Brain microvascular endothelial cell (primary cell): ENCODE data around the gene EFNB3.

ENCODE experiments used
- DNase-seq: peaks from one replicate; pipeline ENCODE4 v3.0.0-alpha.2; 2020
- H3K27ac ChIP-seq: fragments of 250-450 bp; sonication (Bioruptor Pico); 2 replicates; pipeline ENCODE4 v1.5.1; 2020; ENCODE audit warnings: mild to moderate bottlenecking, moderate library complexity
- H3K27me3 ChIP-seq: fragments of 250-450 bp; sonication (Bioruptor Pico); replicated peaks from 2 replicates; pipeline ENCODE4 v1.5.1; 2020; ENCODE audit warnings: mild to moderate bottlenecking
- H3K36me3 ChIP-seq: fragments of 250-450 bp; sonication (Bioruptor Pico); replicated peaks from 2 replicates; pipeline ENCODE4 v1.5.1; 2020; ENCODE audit warnings: mild to moderate bottlenecking
- H3K4me3 ChIP-seq: 2 replicates; pipeline ENCODE4 v1.5.1; 2011; ENCODE audit warnings: low read depth, mild to moderate bottlenecking, control low read depth, low read length, moderate library complexity
- in situ Hi-C: cut with HindIII; loops from 2 replicates; pipeline ENCODE4 v1.10.0; 2017; ENCODE audit warnings: low sequenced_read_pairs, low pct_ligation_motif_present
- TF ChIP-seq, protein P1 (sequence below): IDR thresholded peaks from 2 replicates; pipeline ENCODE4 v1.5.1; 2011; ENCODE audit warnings: low read depth, mild to moderate bottlenecking, moderate library complexity, low read length, control low read depth, inconsistent platforms; ENCODE audit errors: missing control alignments

The EFNB3 gene

DNA sequence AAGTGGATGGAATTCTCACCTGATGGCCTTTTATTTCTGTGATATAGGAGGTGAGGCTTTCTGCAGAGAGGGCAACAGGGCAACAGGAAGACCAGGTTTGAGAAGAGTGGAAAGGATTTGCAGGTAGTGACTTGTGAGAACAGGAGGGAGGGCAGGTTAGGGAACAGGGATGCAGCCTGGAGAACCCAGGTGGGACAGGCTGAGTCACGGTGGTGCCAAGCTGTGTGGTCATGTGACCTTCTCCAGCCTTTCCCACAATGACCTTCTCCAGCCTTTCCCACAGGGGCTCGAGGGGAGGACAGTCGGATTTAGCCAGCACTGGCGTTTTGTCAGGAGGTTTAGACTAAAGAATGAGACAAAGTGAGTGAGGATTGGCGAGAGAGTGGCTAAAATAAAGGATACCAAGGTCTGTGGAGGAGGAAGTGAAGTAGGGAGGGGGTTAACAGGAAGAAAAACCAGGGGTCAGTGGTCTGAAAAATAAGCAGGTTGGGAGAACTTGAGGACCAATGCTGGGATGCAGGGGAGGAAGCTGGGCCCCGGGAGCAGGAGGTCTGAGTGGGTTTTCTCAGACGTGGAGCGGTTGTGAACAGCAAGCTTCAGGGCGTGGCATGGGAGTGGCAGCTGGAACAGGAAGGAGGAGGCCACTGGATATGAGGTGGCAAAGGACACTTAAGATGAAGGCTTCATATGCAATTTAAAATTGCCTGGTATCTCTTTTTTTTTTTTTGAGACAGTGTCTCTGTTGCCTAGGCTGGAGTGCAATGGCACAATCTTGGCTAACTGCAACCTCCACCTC, 50.3 kb downstream of the EFNB3 start:
- Histone ChIP-seq H3K27ac (no peak overlapping the region), H3K36me3 (no peaks in the 10 kb centered on the region), H3K4me3 (no peak overlapping the region), H3K27me3 (no peaks in the 10 kb centered on the region)
- in situ Hi-C loops, result no loop called here
- TF ChIP-seq, protein P1, sequence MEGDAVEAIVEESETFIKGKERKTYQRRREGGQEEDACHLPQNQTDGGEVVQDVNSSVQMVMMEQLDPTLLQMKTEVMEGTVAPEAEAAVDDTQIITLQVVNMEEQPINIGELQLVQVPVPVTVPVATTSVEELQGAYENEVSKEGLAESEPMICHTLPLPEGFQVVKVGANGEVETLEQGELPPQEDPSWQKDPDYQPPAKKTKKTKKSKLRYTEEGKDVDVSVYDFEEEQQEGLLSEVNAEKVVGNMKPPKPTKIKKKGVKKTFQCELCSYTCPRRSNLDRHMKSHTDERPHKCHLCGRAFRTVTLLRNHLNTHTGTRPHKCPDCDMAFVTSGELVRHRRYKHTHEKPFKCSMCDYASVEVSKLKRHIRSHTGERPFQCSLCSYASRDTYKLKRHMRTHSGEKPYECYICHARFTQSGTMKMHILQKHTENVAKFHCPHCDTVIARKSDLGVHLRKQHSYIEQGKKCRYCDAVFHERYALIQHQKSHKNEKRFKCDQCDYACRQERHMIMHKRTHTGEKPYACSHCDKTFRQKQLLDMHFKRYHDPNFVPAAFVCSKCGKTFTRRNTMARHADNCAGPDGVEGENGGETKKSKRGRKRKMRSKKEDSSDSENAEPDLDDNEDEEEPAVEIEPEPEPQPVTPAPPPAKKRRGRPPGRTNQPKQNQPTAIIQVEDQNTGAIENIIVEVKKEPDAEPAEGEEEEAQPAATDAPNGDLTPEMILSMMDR, result no peak
- DNase-seq, result no peak

DNA sequence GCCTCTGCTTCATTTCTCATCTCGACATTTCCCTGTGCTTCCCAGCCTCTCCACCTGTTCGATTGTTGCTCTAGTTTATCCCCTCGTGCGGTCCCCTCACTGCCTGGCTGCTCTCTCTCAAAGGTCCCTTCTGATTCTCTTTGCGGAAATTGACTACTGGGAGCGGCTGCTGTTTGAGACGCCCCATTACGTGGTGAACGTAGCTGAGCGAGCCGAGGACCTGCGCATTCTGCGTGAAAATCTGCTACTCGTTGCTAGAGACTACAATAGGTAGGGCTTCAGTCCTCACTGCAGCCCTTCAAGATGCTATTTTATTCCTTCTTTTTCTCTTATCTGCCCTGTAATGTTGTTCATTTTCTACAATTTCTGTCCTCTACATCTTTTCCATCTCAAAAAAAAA, 52.0 kb downstream of the EFNB3 start:
- Histone ChIP-seq H3K27me3 (no peaks in the 10 kb centered on the region), H3K27ac (no peak overlapping the region), H3K36me3 (no peaks in the 10 kb centered on the region), H3K4me3 (no peak overlapping the region)
- no peak for DNase-seq
- TF ChIP-seq, protein P1, result no peak
- in situ Hi-C loops, result no loop called here
